ENCODE results near the gene AP2A1.

The AP2A1 gene

GRCh38 chr19:49766007-49766929 is 533 bp upstream of the AP2A1 start:
- peak; percentile 100 for DNase-seq

GRCh38 chr19:49767381-49767780 is 580 bp downstream of the AP2A1 start:
- no peak for DNase-seq

GRCh38 chr19:49767967-49768581 is 1.3 kb downstream of the AP2A1 start:
- no peak for DNase-seq

- no peak for DNase-seq
Measured at GRCh38 chr19:49770529-49770928, 3.7 kb downstream of the AP2A1 start.

GRCh38 chr19:49771674-49772139 is 4.9 kb downstream of the AP2A1 start:
- no peak for DNase-seq

- no peak for DNase-seq
Measured at GRCh38 chr19:49772850-49773432, 6.1 kb downstream of the AP2A1 start.

GRCh38 chr19:49773663-49774350 is 7.0 kb downstream of the AP2A1 start:
- no peak for DNase-seq

GRCh38 chr19:49774969-49775368 is 8.2 kb downstream of the AP2A1 start:
- DNase-seq: no peak

- no peak for DNase-seq
Measured at GRCh38 chr19:49775742-49776370, 9.1 kb downstream of the AP2A1 start.

- no peak for DNase-seq
Measured at GRCh38 chr19:49776371-49776764, 9.6 kb downstream of the AP2A1 start.

- no peak for DNase-seq
Measured at GRCh38 chr19:49779731-49780555, 13.1 kb downstream of the AP2A1 start.

GRCh38 chr19:49780861-49781260 is 14.1 kb downstream of the AP2A1 start:
- DNase-seq: no peak

- DNase-seq: no peak
Measured at GRCh38 chr19:49781394-49781793, 14.6 kb downstream of the AP2A1 start.

GRCh38 chr19:49782515-49782914 is 15.7 kb downstream of the AP2A1 start:
- DNase-seq: no peak

GRCh38 chr19:49786376-49786820 is 19.6 kb downstream of the AP2A1 start:
- DNase-seq: no peak

GRCh38 chr19:49787746-49788145 is 20.9 kb downstream of the AP2A1 start:
- no peak for DNase-seq

- no peak for DNase-seq
Measured at GRCh38 chr19:49788857-49789256, 22.1 kb downstream of the AP2A1 start.

GRCh38 chr19:49790866-49791265 is 24.1 kb downstream of the AP2A1 start:
- no peak for DNase-seq

- DNase-seq: no peak
Measured at GRCh38 chr19:49791776-49792445, 25.1 kb downstream of the AP2A1 start.

- no peak for DNase-seq
Measured at GRCh38 chr19:49792829-49793560, 26.2 kb downstream of the AP2A1 start.

GRCh38 chr19:49793561-49793840 is 26.7 kb downstream of the AP2A1 start:
- no peak for DNase-seq

Data from CD4-positive, alpha-beta T cell treated with Interleukin-17A for 1 hour (primary cell).